ENCODE measurements around the gene SLC5A3.

SLC5A3 gene

GRCh38 chr21:34037009-34037795 is 36.2 kb upstream of the SLC5A3 start:
- TF ChIP-seq TAF1 (IDR thresholded peaks at IDR 0.05; ENCODE audit: low read depth) (no peak), NFIC (IDR thresholded peaks at IDR 0.05) (no peak), MAX (IDR thresholded peaks at IDR 0.05) (no peak), USF1 (IDR thresholded peaks at IDR 0.05) (no peak), REST (IDR thresholded peaks at IDR 0.05; ENCODE audit: low read depth) (no peak), RAD21 (IDR thresholded peaks at IDR 0.05; ENCODE audit: low read depth) (no peak), CEBPB (IDR thresholded peaks at IDR 0.05) (no peak), TEAD4 (IDR thresholded peaks at IDR 0.05) (no peak), ZBTB7A (IDR thresholded peaks at IDR 0.05; ENCODE audit: low read depth) (no peak), CREB1 (IDR thresholded peaks at IDR 0.05; ENCODE audit: low read depth) (no peak), FOXM1 (IDR thresholded peaks at IDR 0.05; ENCODE audit: borderline replicate concordance, low read depth) (no peak), EP300 (IDR thresholded peaks at IDR 0.05; ENCODE audit: borderline replicate concordance) (no peak), EGR1 (IDR thresholded peaks at IDR 0.05) (no peak), YY1 (IDR thresholded peaks at IDR 0.05; ENCODE audit: low read depth) (no peak), TCF12 (IDR thresholded peaks at IDR 0.05; ENCODE audit: low read depth) (no peak)

- TF ChIP-seq REST (IDR thresholded peaks at IDR 0.05; ENCODE audit: low read depth), result no peak
- no peak for TF ChIP-seq NFIC (IDR thresholded peaks at IDR 0.05)
- TF ChIP-seq TCF12 (IDR thresholded peaks at IDR 0.05; ENCODE audit: low read depth), result no peak
- no peak for TF ChIP-seq USF1 (IDR thresholded peaks at IDR 0.05)
- TF ChIP-seq EGR1 (IDR thresholded peaks at IDR 0.05), result no peak
- TF ChIP-seq MAX (IDR thresholded peaks at IDR 0.05), result no peak
- no peak for TF ChIP-seq ZBTB7A (IDR thresholded peaks at IDR 0.05; ENCODE audit: low read depth)
- no peak for TF ChIP-seq CREB1 (IDR thresholded peaks at IDR 0.05; ENCODE audit: low read depth)
- no peak for TF ChIP-seq TAF1 (IDR thresholded peaks at IDR 0.05; ENCODE audit: low read depth)
- TF ChIP-seq RAD21 (IDR thresholded peaks at IDR 0.05; ENCODE audit: low read depth), result no peak
- no peak for TF ChIP-seq TEAD4 (IDR thresholded peaks at IDR 0.05)
- TF ChIP-seq CEBPB (IDR thresholded peaks at IDR 0.05), result no peak
- TF ChIP-seq EP300 (IDR thresholded peaks at IDR 0.05; ENCODE audit: borderline replicate concordance), result no peak
These were observed 33.5 kb upstream of the SLC5A3 start for GRCh38 chr21:34039678-34040382.

GRCh38 chr21:34042735-34043134 is 30.6 kb upstream of the SLC5A3 start:
- TF ChIP-seq TCF12 (IDR thresholded peaks at IDR 0.05; ENCODE audit: low read depth) (no peak), YY1 (IDR thresholded peaks at IDR 0.05; ENCODE audit: low read depth) (no peak), TEAD4 (IDR thresholded peaks at IDR 0.05) (no peak), CEBPB (IDR thresholded peaks at IDR 0.05) (no peak), FOXM1 (IDR thresholded peaks at IDR 0.05; ENCODE audit: borderline replicate concordance, low read depth) (no peak), EGR1 (IDR thresholded peaks at IDR 0.05) (no peak), USF1 (IDR thresholded peaks at IDR 0.05) (no peak), ZBTB7A (IDR thresholded peaks at IDR 0.05; ENCODE audit: low read depth) (no peak), TAF1 (IDR thresholded peaks at IDR 0.05; ENCODE audit: low read depth) (no peak), RAD21 (IDR thresholded peaks at IDR 0.05; ENCODE audit: low read depth) (no peak), REST (IDR thresholded peaks at IDR 0.05; ENCODE audit: low read depth) (no peak), NFIC (IDR thresholded peaks at IDR 0.05) (no peak), MAX (IDR thresholded peaks at IDR 0.05) (no peak), CREB1 (IDR thresholded peaks at IDR 0.05; ENCODE audit: low read depth) (no peak), EP300 (IDR thresholded peaks at IDR 0.05; ENCODE audit: borderline replicate concordance) (no peak)
